ENCODE data around the gene ZFC3H1.

- TF ChIP-seq EZH2 (IDR thresholded peaks at IDR 0.05) (no peak), POLR2AphosphoS5 (IDR thresholded peaks at IDR 0.05; ENCODE audit: borderline replicate concordance, low read depth, low read length) (no peak), FOXP2 (optimal IDR thresholded peaks at IDR 0.05; ENCODE audit: control extremely low read depth, extremely low read length, insufficient read depth) (no peak)
Observed at GRCh38 chr12:71581206-71581605, 82.4 kb downstream of the ZFC3H1 start.
